ENCODE data around the gene CHRD.

The CHRD gene

GRCh38 chr3:184439096-184439495 lies 59.2 kb downstream of the CHRD start:
- no peak overlapping the region for H3K27ac ChIP-seq
- TF ChIP-seq, protein P1, sequence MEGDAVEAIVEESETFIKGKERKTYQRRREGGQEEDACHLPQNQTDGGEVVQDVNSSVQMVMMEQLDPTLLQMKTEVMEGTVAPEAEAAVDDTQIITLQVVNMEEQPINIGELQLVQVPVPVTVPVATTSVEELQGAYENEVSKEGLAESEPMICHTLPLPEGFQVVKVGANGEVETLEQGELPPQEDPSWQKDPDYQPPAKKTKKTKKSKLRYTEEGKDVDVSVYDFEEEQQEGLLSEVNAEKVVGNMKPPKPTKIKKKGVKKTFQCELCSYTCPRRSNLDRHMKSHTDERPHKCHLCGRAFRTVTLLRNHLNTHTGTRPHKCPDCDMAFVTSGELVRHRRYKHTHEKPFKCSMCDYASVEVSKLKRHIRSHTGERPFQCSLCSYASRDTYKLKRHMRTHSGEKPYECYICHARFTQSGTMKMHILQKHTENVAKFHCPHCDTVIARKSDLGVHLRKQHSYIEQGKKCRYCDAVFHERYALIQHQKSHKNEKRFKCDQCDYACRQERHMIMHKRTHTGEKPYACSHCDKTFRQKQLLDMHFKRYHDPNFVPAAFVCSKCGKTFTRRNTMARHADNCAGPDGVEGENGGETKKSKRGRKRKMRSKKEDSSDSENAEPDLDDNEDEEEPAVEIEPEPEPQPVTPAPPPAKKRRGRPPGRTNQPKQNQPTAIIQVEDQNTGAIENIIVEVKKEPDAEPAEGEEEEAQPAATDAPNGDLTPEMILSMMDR (IDR thresholded peaks at IDR 0.05), result no peak
- no peak for TF ChIP-seq ZFX (IDR thresholded peaks at IDR 0.05; ENCODE audit: borderline replicate concordance)
